T-helper 1 cell treated with Interleukin-12 subunit alpha and Interleukin-12 subunit beta and Interleukin-4 antibody, amounts not matched to agents 30 μg/mL and 1 μg/mL, for 36 hours (primary cell): ENCODE measurements around the gene SLC22A4.

Source experiments
- H3K27ac Mint-ChIP-seq: one replicate; pipeline ENCODE4 v1.8.0; 2021; ENCODE audit warnings: mild to moderate bottlenecking, mixed read lengths
- H3K27me3 Mint-ChIP-seq: one replicate; pipeline ENCODE4 v1.8.0; 2021; ENCODE audit warnings: low read depth, mixed read lengths
- H3K36me3 Mint-ChIP-seq: one replicate; pipeline ENCODE4 v1.8.0; 2021; ENCODE audit warnings: low read depth, mixed read lengths
- H3K4me1 Mint-ChIP-seq: one replicate; pipeline ENCODE4 v1.8.0; 2021; ENCODE audit warnings: low read depth, mixed read lengths
- H3K4me3 Mint-ChIP-seq: one replicate; pipeline ENCODE4 v1.8.0; 2021; ENCODE audit warnings: mild to moderate bottlenecking, moderate library complexity, mixed read lengths
- H3K9me3 Mint-ChIP-seq: one replicate; pipeline ENCODE4 v1.8.0; 2021; ENCODE audit warnings: mixed read lengths

SLC22A4 gene

GRCh38 chr5:132372127-132372526 is 77.9 kb downstream of the SLC22A4 start:
- no peaks in the 10 kb centered on the region for H3K27me3 Mint-ChIP-seq
- H3K36me3 Mint-ChIP-seq = no peaks in the 10 kb centered on the region
- H3K27ac Mint-ChIP-seq = no peak overlapping the region
- no peaks in the 10 kb centered on the region for H3K9me3 Mint-ChIP-seq
- H3K4me3 Mint-ChIP-seq = no peak overlapping the region
- peaks cover 18% of the 10 kb centered on the region for H3K4me1 Mint-ChIP-seq

- no peak overlapping the region for H3K27ac Mint-ChIP-seq
- H3K4me3 Mint-ChIP-seq = no peak overlapping the region
- H3K4me1 Mint-ChIP-seq = peaks cover 17% of the 10 kb centered on the region
- H3K27me3 Mint-ChIP-seq = no peaks in the 10 kb centered on the region
- no peaks in the 10 kb centered on the region for H3K36me3 Mint-ChIP-seq
- H3K9me3 Mint-ChIP-seq = no peaks in the 10 kb centered on the region
Measured at GRCh38 chr5:132372542-132372941, 78.3 kb downstream of the SLC22A4 start.

GRCh38 chr5:132375957-132376356 is 81.8 kb downstream of the SLC22A4 start:
- Mint-ChIP-seq H3K27me3 (no peaks in the 10 kb centered on the region), H3K27ac (no peak overlapping the region), H3K4me1 (peaks cover 8% of the 10 kb centered on the region), H3K9me3 (no peaks in the 10 kb centered on the region), H3K36me3 (peaks cover 4% of the 10 kb centered on the region), H3K4me3 (no peak overlapping the region)

- Mint-ChIP-seq H3K36me3 (peaks cover 4% of the 10 kb centered on the region), H3K27ac (no peak overlapping the region)
Measured at GRCh38 chr5:132376694-132377641, 82.8 kb downstream of the SLC22A4 start.

GRCh38 chr5:132377738-132378137 is 83.5 kb downstream of the SLC22A4 start:
- Mint-ChIP-seq H3K9me3 (no peaks in the 10 kb centered on the region), H3K27ac (no peak overlapping the region), H3K27me3 (no peaks in the 10 kb centered on the region), H3K36me3 (peaks cover 4% of the 10 kb centered on the region), H3K4me3 (no peak overlapping the region), H3K4me1 (peaks cover 2% of the 10 kb centered on the region)

More at GRCh38 chr5:132376694-132377641, 82.8 kb downstream of the SLC22A4 start:
- Mint-ChIP-seq H3K27me3 (no peaks in the 10 kb centered on the region), H3K9me3 (no peaks in the 10 kb centered on the region), H3K4me1 (peaks cover 4% of the 10 kb centered on the region), H3K4me3 (no peak overlapping the region)

- no peaks in the 10 kb centered on the region for H3K27me3 Mint-ChIP-seq
- H3K27ac Mint-ChIP-seq = no peak overlapping the region
- H3K36me3 Mint-ChIP-seq = peaks cover 4% of the 10 kb centered on the region
- H3K4me1 Mint-ChIP-seq = no peaks in the 10 kb centered on the region
- H3K4me3 Mint-ChIP-seq = no peak overlapping the region
- no peaks in the 10 kb centered on the region for H3K9me3 Mint-ChIP-seq
Measured at GRCh38 chr5:132378580-132378979, 84.4 kb downstream of the SLC22A4 start.

GRCh38 chr5:132380047-132380446 is 85.9 kb downstream of the SLC22A4 start:
- Mint-ChIP-seq H3K4me1 (peaks cover under 1% of the 10 kb centered on the region), H3K9me3 (no peaks in the 10 kb centered on the region), H3K4me3 (no peak overlapping the region), H3K36me3 (peaks cover 4% of the 10 kb centered on the region), H3K27ac (no peak overlapping the region), H3K27me3 (no peaks in the 10 kb centered on the region)

GRCh38 chr5:132380741-132381140 is 86.5 kb downstream of the SLC22A4 start:
- Mint-ChIP-seq H3K36me3 (peaks cover 4% of the 10 kb centered on the region), H3K9me3 (no peaks in the 10 kb centered on the region), H3K4me3 (no peak overlapping the region), H3K27ac (no peak overlapping the region), H3K4me1 (peaks cover 8% of the 10 kb centered on the region), H3K27me3 (no peaks in the 10 kb centered on the region)

- H3K4me3 Mint-ChIP-seq = no peak overlapping the region
- peaks cover 4% of the 10 kb centered on the region for H3K36me3 Mint-ChIP-seq
- no peaks in the 10 kb centered on the region for H3K27me3 Mint-ChIP-seq
- H3K27ac Mint-ChIP-seq = no peak overlapping the region
- H3K9me3 Mint-ChIP-seq = no peaks in the 10 kb centered on the region
- peaks cover 13% of the 10 kb centered on the region for H3K4me1 Mint-ChIP-seq
Measured at GRCh38 chr5:132381614-132382013, 87.4 kb downstream of the SLC22A4 start.

- no peak overlapping the region for H3K4me3 Mint-ChIP-seq
- peaks cover 24% of the 10 kb centered on the region for H3K4me1 Mint-ChIP-seq
- H3K27me3 Mint-ChIP-seq = no peaks in the 10 kb centered on the region
- H3K36me3 Mint-ChIP-seq = peaks cover 4% of the 10 kb centered on the region
- H3K9me3 Mint-ChIP-seq = no peaks in the 10 kb centered on the region
- H3K27ac Mint-ChIP-seq = no peak overlapping the region
Measured at GRCh38 chr5:132383261-132383660, 89.1 kb downstream of the SLC22A4 start.

GRCh38 chr5:132383984-132384383 is 89.8 kb downstream of the SLC22A4 start:
- H3K27me3 Mint-ChIP-seq = no peaks in the 10 kb centered on the region
- H3K9me3 Mint-ChIP-seq = no peaks in the 10 kb centered on the region
- no peak overlapping the region for H3K27ac Mint-ChIP-seq
- no peak overlapping the region for H3K4me3 Mint-ChIP-seq
- peaks cover 4% of the 10 kb centered on the region for H3K36me3 Mint-ChIP-seq
- H3K4me1 Mint-ChIP-seq = peaks cover 27% of the 10 kb centered on the region

- H3K9me3 Mint-ChIP-seq = no peaks in the 10 kb centered on the region
- peaks cover 32% of the 10 kb centered on the region for H3K4me1 Mint-ChIP-seq
- no peak overlapping the region for H3K4me3 Mint-ChIP-seq
- peaks cover 4% of the 10 kb centered on the region for H3K36me3 Mint-ChIP-seq
- no peak overlapping the region for H3K27ac Mint-ChIP-seq
- no peaks in the 10 kb centered on the region for H3K27me3 Mint-ChIP-seq
Measured at GRCh38 chr5:132384506-132385050, 90.4 kb downstream of the SLC22A4 start.

GRCh38 chr5:132385326-132386105 is 91.3 kb downstream of the SLC22A4 start:
- Mint-ChIP-seq H3K4me1 (peaks cover 41% of the 10 kb centered on the region), H3K36me3 (no peaks in the 10 kb centered on the region), H3K27me3 (no peaks in the 10 kb centered on the region), H3K4me3 (no peak overlapping the region), H3K9me3 (no peaks in the 10 kb centered on the region), H3K27ac (peak overlapping the region; percentile 10)

- no peaks in the 10 kb centered on the region for H3K27me3 Mint-ChIP-seq
- no peaks in the 10 kb centered on the region for H3K36me3 Mint-ChIP-seq
- H3K9me3 Mint-ChIP-seq = no peaks in the 10 kb centered on the region
- H3K4me3 Mint-ChIP-seq = no peak overlapping the region
- H3K4me1 Mint-ChIP-seq = peaks cover 41% of the 10 kb centered on the region
- peak overlapping the region; percentile 45 for H3K27ac Mint-ChIP-seq
Measured at GRCh38 chr5:132386644-132387286, 92.6 kb downstream of the SLC22A4 start.
